GM19324 (cell line): ENCODE measurements around the gene GJB5.

Experiments
- ATAC-seq: cut with Tn5 transposase; IDR thresholded peaks from one replicate; pipeline ENCODE4 v1.9.1; 2021; ENCODE audit warnings: mild to moderate bottlenecking, moderate library complexity; ENCODE audit not compliant: unreplicated experiment, low FRiP score

GJB5 gene

DNA sequence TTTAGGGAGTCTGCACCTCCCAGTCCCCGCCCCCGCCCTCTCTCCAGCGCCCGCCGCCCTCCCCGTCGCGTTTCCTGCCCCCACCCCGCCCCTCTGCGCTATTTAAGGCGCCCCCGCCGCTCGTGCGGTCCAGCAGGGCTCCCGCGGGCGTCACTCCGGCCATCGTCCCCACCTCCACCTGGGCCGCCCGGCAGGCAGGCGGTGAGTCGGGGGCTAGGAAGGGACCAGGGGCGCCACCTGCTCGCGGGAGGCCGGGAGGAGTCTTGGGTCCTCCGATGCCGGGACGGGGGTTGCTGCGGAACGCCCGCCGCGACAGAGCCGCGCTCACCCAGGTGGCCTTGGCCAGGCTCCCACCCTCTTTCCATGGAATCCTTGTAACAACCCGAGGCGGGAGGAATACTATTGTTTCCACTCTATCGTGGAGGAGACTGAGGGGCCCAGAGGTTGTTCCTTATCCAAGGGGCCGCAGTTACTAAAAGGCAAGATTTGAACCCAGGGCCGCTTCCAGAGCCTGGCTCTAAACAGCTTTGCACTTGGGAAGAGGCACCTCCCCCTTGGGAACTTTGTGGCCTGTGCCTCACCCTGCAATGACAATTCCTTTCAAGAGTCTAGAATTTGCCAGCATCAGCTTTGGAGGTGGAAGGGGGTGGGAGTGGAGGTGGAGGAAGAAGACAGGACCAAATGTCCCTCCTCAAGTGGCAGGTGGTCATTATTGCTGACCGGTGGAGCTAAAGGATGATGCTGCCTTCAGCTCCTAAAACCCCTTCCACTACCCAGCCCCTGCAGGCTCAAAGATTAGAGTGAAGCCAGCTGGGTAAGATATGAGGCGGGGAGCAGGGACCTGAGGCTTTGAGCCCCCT, 38.3 kb downstream of the GJB5 start, which contains the start of gene GJA4:
Gene GJA4 (plus strand): TSS at position 132 of the 860 bp plus-strand sequence. CDS start 1,215 bp downstream, outside the sequence.
- ATAC-seq: no peak

DNA sequence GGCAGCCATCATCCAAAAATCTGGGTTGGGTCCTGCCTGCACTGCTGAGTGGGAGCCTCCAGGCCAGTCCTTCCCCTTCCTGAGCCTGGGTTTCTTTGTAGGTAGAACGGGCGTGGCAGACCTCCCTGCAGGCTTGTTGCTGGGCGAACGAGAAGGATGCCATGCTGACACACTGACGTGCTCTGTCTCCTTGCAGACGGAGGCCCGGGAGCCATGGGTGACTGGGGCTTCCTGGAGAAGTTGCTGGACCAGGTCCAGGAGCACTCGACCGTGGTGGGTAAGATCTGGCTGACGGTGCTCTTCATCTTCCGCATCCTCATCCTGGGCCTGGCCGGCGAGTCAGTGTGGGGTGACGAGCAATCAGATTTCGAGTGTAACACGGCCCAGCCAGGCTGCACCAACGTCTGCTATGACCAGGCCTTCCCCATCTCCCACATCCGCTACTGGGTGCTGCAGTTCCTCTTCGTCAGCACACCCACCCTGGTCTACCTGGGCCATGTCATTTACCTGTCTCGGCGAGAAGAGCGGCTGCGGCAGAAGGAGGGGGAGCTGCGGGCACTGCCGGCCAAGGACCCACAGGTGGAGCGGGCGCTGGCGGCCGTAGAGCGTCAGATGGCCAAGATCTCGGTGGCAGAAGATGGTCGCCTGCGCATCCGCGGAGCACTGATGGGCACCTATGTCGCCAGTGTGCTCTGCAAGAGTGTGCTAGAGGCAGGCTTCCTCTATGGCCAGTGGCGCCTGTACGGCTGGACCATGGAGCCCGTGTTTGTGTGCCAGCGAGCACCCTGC, 39.3 kb downstream of the GJB5 start:
- no peak for ATAC-seq

- ATAC-seq: no peak
These were observed 39.9 kb downstream of the GJB5 start for GRCh38 chr1:34794790-34795180.

GRCh38 chr1:34795916-34796315, 41.1 kb downstream of the GJB5 start:
- ATAC-seq: no peak

DNA sequence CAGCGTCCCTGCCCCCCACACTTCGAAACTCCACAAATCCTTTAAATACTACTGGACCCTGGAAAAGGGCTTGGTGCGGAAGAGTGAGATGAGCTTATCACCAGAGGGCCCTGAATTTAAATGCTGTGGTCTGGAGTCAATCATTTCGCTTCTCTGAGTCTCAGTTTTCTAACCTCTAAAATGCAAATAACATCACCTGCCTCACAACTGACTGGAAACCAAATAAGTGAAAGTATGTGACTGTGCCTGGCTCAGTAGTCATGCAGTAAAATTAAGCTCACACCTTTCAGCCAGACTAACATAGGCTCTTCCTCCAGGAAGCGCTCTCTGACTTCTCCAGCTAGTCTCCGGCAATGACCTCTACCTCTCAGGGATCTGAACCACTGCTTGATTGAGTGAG, 42.1 kb downstream of the GJB5 start:
- no peak for ATAC-seq

GRCh38 chr1:34800214-34800613, 45.4 kb downstream of the GJB5 start:
- no peak for ATAC-seq

DNA sequence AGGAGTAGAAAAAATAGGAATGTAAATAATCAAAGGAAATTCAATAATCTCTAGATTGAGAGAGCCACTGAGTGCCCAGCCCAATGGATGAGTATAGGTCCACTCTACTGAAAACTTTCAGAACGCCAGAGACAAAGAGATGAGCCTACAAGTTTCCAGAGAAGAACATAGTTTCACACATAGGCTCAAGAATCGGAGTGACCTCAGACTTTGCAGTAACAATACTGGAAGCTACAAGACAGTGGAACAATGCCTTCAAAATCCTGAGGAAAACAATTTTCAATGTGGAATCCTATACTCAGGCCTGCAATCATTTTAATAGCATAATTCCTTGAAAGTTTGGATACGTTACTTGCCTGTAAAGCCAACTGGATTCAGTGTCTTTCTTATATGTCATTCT, 48.9 kb downstream of the GJB5 start:
- ATAC-seq: no peak

DNA sequence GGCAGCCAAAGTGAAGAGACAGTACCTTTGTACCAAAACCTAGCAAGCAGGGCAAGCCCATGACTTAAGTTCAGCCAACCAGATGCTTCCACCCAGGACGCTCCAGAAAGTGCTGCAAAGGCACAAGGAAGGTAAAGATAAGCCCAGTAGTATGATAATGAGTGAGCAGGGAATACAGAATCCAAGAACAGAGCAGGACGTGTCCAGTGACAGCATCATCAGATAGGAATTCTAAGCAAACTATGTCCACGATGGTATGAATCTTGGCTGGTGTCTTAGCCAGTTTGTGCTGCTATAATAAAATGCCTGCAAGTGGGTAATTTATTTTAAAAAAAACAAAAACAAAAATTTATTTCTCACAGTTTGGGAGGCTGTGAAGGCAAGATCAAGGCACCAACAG, 51.5 kb downstream of the GJB5 start:
- ATAC-seq: no peak
